T-helper 1 cell treated with Interleukin-12 subunit alpha and Interleukin-12 subunit beta and Interleukin-4 antibody, amounts not matched to agents 30 ng/mL and 1 ng/mL, for 36 hours (primary cell): ENCODE measurements around the gene RTL1. TPM values are rescaled to one million over a fixed set of nuclear protein-coding genes. Genes with fewer than 3 reads are reported as not detected.

Experiments
- intact Hi-C: fragments of 100-400 bp; cut with micrococcal nuclease; formaldehyde crosslinking; loops from one replicate; pipeline ENCODE4 v1.15.1; 2024
- total RNA-seq: library from RNA; stranded (reverse); gene quantifications from 2 replicates; pipeline ENCODE4 v1.2.3, GENCODE V29; 2022

The RTL1 gene
- total RNA-seq = not detected in 2 replicates

DNA sequence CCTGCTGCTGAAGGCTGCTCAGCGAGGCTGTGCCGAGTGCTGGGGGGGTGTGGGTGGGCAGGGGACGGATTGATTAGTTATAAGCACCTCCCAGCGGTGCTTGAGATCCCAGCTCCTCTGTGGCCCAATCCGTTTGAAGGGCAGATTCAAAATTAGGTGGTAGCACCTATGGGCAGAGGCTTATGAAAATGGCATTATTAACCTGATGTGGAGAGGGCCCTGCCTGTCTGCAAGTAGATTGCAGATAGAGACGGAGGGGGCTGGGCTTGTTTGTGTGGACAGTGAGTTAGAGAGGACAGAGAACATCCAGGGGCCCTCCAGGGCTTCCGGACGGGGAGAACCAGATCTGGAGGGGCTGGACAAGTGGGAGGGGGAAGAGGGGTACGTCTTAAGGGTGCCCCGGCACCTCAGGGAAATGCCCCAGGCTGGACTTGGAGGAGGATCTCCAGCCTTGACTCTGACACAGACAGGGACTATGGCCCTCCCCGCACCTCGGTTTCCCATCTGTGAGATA, at the start of gene RTL1:
Gene RTL1, minus strand, starts transcription at position 51 of the 514 bp plus-strand sequence. CDS start 18,934 bp downstream, outside the sequence.
- intact Hi-C loops = no loop called here

DNA sequence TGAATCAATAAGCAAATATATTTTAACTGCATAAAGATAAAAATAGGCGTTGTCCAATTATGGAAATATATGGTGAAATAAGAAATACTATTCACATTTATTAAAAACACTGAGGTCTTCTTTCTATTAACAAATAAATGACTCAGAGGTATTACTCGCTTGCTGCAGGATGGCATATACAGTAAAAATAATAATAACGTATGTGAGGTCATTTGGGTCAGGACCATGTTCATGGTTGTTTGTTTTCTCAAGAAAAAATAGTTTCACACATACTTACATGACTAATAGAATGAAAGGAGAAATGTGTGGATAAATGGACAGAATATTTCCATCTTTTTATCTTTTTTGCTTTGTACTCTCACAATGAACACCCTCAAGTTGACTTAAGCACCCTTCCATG, 46.5 kb upstream of the RTL1 start:
- intact Hi-C loops = no loop called here

DNA sequence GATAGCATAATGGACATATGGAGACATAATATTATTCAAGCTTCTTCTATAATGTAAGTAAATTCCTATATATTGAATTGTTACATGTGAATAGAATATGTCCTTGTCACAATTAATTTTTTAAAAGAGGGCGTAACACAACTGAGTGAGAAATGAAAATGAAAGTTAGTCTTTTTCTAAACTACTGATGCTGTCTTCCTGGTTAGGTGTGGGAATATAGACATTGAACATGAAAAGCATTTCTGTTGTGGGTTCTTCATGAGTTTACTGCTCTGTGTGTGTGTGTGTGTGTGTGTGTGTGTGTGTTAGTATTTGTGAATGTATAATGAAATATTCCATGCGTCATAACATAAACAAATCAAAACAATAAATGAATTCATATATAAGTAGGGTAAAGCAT, 40.5 kb upstream of the RTL1 start:
- intact Hi-C loops = no loop called here

DNA sequence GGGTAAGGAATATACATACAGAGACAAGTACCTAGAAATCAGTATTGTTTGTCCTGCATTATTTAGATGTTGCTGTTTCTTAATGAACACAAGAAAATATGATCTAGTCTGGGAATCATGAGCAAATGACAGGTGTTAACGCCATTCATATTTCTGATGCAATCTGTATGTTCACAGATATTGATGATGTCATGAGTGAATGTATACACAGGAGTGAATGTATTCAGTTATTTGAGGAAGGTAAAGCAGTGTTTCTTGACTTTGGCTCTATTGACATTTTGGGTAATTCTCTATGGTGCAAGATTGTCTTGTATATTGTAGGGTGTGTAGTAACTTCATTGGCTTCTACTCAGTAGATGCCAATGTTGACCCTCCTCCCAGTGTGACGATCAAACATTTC, 26.7 kb upstream of the RTL1 start:
- intact Hi-C loops = no loop called here

DNA sequence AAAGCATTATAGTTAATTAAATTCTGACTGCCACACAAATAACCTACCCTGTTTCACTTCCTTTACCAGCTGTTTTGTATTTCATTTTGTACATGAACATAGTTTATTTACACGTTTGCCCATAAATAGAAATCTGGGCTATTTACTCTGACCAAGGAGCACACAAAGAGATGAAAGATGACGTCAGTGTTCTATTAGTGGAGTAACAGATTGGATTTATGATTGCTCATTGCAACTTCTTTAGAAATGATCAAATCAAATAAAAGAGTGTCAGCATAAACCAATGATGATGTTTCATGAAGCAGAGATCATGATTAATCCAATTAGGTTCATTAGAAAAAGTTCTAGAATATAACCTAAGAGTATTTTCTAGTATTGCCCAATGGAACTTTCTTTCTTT, 12.0 kb upstream of the RTL1 start:
- intact Hi-C loops = no loop called here

DNA sequence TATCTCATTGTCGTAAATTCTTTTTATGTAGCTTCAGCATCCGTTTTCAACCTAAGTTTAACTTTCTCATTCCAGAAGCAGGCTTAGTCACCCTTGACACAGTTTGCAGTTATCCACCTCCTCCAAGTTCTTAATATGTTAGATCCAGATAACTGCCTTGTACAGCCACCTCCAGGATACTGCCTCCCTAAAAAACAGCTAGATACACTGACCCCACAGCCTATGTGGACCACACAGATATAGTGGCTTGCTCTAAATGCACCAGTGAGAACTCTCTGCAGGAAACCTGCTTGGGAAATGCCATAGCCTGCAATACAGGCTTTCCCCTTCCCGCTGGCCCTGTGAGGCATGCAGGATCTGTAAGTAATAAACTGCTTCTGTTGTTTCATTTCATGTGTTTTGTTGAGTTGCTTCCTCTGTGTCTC, 11.1 kb upstream of the RTL1 start:
- intact Hi-C loops = no loop called here

DNA sequence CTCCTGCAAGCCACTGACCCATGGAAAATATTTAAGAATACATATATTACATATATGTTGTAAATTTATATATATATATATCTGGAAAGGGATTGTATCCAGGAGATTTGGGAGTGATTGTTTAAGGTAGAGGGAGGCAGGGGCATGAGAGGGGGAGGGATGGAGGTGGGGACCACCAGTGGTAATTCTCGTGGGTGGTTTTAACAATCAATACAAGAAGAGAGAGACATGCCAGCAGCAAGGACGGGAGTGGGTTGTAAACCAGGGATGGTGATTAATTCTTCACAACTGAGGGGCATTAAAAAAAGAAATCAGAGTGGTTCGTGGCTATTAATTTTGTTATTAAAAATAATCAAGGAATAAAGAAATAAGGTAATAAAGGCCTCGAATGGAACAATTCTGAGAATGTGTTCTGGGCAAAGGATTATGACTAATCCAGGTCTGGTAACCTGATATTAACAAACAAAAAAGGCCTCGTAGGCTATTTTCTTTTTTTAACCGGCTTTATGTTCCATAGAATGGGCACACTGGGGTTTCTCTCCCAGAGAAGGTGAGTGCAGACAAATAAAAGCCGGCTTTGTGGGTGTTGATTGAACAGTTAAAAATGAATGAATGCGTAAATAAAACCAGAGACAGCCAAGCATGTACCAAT, 8.3 kb upstream of the RTL1 start:
- intact Hi-C loops = no loop called here

DNA sequence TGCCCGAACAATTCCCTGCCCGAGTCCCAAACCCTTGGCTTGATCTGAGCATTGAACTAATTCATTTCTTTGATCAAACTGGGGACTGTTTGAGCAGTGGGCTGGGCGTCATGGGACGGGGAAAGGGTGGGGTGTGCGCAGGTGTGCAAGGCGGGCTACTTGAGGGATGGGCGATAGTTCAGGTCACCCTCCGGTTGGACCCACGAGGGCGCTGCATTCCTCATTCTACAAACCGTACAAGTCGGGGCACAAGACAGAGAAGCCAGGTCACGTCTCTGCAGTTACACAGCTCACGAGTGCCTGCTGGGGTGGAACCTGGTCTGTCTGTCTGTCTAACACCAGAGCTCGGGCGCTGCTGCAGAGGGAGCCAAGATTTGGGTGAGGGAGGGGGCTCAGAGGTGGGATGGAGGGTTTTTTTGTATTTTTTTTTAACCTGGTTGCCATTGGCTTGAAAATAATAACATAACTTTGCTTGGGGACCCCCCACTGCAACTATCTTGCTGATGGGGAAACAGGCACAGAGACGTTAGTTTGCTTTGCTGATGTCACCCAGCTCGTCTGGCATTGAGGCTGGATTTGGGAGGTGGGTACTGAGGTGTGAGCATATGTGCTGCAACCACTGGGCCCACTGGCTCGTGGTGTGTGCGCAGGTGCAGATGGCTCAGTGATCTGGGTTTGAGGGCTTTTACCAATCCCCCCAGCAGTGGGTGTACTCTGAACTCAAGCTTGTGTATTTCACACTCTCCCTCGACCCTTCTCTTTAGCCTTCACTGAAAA, 7.6 kb upstream of the RTL1 start:
- intact Hi-C loops = no loop called here

DNA sequence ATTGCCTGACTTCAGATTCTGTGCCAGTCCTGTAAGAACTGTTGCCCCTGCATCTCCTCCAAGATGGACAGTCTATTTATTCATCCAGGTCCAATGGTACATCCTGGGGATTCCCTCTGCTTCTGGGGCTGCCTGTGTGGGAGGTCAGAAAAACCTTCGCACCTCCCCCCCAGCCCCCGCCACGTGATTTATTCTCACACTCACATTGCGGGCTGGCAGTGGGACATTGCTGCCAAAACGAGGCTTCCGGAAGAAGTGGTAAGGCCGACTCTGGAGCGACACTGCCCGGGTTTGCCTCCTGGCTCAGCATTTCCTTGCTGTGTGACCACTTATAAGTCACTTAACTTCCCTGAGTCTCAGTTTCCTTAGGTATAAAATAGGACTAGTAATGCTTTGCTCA, 5.9 kb upstream of the RTL1 start:
- intact Hi-C loops = no loop called here

DNA sequence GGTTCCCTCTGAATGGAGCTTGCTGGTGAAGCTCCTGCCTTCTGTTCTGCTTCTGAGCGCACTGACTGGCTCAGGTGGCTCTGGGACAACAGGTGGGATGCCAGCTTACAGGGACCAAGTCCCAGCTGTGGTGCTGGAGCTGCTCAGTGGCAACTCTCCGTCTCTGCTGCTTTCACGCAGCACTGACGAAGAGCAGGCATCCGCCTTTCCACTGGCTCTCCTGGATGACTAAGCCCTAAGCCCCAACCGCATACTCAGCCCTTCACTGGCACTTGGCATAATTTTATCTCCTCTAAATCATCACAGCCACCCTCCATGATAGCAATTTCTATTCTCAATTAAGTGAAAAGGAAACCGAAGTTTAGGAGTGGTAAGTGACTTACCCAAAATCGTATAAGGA, 3.7 kb upstream of the RTL1 start:
- intact Hi-C loops = no loop called here

DNA sequence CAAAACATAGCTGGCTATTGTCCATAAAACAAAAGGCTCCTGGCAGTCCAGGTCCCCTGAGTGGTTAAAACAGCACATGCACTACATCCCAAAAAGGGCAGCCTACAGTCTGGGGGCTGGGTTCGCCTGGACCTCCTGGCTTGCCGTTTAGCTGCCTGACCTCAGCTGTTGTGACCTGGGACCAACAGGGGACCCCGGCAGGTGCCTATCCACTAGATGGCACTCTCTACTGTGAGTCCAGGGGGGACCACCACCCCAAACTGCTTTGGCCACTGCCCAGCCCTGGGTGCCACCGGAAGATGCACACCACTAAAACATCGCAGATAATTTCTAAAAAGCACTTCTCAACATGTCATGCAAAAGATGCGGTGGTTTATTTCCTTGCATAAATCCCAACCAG, 2.9 kb upstream of the RTL1 start:
- intact Hi-C loops = no loop called here

DNA sequence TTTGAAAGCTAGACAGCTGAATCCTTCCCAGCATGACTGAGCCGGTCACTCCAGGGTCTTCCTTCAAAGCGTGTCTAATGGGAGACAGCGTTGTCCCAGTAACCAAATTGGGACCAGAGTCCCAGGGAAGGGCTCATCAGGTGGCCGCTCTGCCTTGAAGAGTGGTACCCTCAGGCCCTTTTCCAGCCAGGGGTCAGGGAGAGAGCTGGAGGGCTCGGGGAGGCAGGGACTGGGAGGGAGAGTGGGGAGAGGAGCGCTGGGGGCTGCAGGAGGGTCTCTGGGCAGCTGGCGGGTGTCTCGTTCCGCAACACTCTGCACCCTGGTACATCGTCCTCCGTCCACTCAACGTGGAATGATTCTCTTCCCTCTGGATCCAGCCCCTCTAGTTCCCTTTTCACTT, 1.6 kb upstream of the RTL1 start:
- intact Hi-C loops = no loop called here

DNA sequence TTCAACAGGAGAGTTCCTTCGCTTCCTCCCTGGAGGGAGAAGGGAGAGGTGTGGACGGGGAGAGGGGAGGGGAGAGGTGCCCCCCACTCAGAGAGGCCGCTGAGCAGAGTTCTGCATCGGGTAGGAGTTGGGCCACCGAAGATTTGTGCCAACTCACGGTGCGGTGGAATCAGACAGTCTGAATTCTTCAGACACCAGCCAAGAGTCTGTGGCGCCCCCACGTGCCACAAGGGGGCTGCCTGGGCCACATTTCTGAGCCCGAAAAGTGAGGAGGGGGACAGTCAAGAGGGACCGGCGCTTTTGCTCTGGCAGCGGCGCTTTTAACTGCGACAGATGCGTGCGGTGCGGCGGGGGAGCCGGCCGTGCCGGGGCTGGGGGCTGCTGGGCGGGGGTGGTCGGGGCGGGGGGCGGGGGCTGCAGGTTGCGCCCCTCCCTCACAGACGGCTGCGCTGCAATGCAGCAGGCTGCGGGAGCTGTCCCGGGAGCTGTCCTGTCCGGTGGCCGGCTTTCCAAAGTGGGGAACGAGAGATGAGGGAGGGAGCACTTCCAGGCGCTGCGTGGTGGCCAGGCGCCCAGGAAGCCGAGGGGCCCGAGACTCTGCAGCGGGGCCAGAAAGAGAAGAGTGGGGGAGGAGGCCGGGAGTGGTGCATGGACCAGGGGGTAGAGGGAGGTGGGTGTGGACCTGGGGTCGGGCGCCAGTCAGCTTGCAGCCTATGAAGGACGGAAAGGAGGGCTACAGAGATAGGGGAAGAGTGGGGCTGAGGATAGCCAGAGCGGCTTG, 975 bp upstream of the RTL1 start:
- intact Hi-C loops = no loop called here

DNA sequence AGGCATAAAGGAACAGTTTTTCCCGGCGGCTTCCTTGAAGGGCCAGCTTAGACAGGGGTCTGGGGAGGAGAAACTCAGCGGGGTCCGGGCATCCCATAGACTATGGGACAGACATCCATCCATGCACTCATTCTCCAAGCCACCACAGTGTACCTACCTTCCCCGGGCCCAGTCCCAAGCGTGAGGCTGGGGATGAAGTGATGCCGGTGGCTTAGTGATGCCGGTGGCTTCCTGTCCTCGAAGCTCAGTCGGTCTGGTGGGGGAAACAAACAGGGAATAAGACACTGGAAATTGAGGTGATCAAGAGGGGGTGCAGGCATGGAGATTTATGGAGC, 421 bp downstream of the RTL1 start:
- intact Hi-C loops = no loop called here

DNA sequence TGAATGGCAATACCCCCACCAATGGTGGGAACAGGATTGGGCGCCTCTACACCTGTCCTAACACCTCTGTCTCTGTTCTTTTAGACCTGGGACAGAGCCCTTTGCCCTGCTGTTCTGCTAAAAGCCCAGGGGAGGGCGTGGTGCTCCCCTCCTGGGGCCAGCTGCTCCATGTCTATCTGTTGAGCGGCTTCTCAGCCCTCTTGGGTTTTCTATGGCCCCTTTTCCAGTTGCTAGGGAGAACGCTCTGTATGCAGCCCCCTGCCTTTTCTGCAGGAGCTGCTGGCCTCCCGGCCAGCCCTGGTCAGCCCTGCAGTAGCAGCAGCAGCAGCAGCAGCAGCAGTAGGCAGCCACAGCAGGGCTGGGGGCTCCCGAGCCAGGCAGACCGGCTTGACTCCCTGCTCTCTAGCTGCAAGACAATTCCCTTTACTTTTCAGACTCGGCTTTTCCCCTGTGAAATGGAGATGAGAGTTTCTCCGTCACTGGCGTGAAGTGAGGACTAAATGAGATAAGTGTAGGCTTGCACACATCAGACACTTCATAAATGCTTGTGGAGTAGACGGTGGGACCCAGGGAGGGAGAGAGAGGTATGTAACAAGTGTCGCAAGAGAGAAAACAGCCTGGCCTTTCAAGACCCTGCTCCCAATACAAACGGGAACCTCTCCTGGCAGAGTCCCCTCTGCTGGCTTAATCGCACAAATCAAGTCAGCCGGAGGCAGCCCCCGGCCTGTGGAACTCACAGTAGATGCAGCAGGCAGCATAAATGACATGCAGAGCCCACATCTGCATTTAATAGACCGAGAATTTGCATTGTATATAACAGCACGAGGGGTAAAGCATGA, 1.0 kb downstream of the RTL1 start:
- intact Hi-C loops = no loop called here

DNA sequence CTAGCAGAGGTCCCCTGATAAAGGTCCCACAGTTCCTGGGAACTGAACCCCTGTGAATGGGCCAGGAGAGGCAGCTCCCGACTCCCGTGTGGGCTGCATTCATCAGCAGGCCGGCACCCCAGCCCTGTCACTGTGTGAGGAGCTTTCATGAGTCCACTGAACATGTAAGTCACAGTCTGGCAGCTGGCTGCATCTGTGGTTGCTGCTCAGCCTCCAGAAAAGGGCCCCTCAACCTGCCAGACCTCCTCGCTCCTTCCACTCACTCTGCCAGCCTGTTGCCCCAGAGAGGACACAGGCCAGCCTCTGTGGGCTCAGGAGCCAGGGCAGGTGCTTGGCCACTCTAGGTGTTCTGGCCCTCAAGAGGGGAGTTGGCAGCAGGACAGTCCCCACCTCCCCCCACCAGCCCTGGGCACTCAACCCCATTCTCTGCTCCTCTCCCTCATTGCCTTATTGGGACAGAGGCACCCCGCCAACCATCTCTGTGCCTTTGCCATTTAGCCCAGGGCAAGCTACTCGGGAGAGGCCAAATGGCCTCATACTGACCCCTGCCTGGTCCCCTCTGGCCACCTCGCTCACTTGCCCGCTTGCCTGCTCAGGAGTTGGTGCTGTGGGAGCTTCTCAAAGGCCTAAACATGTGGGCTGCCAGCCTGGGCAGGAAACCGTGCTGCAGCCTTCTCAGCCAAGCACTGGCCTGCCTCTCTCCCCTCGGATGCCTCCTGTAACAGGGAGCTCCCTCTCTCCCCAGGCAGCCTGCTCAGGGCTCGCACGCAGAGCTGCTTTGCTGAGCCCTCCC, 1.9 kb downstream of the RTL1 start:
- intact Hi-C loops = no loop called here

DNA sequence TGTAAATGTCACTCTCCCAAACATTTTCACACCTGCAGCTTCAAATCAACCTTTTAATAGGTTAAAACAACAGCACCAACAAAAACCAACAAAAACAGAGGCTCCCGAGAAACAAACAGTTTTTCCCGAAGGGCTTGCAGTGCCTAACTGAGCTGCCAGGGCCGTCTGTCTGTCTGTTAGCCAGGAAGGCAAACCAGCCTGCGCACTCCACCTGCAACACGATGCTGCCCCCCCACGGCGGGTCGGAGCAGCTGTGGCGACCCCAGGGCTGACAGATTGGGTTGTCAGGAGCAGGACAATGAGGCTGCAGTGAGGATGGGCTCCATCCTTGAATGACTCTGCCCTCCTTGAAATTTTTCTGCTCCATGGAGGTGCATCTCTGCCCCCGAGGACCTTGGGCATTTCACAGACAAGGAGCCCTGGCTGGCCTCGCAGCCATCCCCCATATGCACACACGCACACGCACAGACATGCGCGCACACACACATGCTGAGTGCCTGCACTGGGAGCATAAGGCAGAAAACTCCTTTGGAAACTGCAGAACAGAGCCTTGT, 2.6 kb downstream of the RTL1 start:
- intact Hi-C loops = no loop called here

DNA sequence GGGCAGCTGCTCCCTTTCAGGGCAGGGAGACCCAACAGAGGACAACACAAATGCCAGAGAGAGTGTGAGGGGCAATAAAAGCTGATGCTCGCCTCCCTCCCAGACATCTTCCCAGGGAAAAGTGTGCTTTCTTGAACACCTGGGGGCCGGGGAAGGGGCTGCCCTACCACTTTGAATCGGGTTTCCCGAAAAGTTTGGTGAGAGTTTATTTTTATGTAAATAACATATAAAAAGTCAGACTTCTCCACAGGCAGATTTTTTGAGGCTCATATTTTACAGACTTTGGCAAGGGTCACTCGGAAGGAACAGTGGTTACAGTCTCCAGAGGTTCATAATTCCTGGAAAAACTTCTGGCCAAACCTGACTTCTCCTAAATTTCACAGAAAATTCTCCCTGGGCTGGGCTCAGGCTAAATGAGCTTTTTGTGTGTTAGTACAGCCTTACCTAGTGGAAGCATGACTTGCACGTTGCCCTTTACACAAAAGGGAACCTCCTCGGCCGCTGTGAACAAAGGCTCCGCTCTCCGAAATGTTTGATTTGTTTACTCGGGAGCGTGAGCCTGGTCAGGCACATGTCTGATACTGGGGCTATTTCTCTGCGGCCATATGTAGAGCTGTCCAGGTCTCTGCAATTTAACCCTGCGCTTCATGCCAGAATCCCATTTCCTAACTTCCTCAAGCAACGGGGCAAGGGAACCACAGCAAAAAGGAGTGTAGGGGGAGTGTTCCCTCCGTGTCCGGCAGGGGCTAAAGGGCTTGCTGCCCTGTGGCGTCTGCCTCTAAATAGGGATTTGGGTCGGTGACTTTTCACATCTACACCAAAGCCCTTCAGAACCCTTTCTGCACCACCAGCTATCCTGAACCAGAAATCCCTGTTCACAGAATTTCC, 3.4 kb downstream of the RTL1 start:
- intact Hi-C loops = no loop called here
